CD14-positive monocyte (primary cell): ENCODE measurements around the gene PFKP. TPM values are rescaled to one million over a fixed set of nuclear protein-coding genes. Genes with fewer than 3 reads are reported as not detected.

Source experiments
- DNase-seq, 3 donors: peaks; one replicate each; pipeline ENCODE4 v3.0.0-alpha.2; 2011 to 2022
- H2AFZ ChIP-seq: 2 replicates; pipeline ENCODE4 v1.6.0; 2012; ENCODE audit warnings: mild to moderate bottlenecking, low read depth, low read length, inconsistent platforms; ENCODE audit not compliant: insufficient read depth, poor library complexity, severe bottlenecking
- H3K27ac ChIP-seq, 2 donors: 1 replicate in 1 of 2; 2 replicates in 1 of 2; pipeline ENCODE4 v1.5.1; 2012 to 2013; ENCODE audit warnings: low read length in 2 of 2, control low read depth in 1 of 2, inconsistent platforms in 1 of 2, low read depth in 1 of 2, mild to moderate bottlenecking in 1 of 2
- H3K27me3 ChIP-seq, 2 donors: one replicate each; pipeline versions ENCODE4 v1.6.0 to v1.6.1; 2011 to 2013; ENCODE audit warnings: low read length in 2 of 2; ENCODE audit not compliant: control insufficient read depth in 2 of 2, insufficient read depth in 2 of 2
- H3K36me3 ChIP-seq, 2 donors: replicated peaks in 1 of 2; 1 replicate in 1 of 2; 2 replicates in 1 of 2; pipeline versions ENCODE4 v1.5.1 to v1.6.1; 2012 to 2013; ENCODE audit warnings: low read length in 2 of 2, control low read depth in 1 of 2, inconsistent platforms in 1 of 2, mild to moderate bottlenecking in 1 of 2; ENCODE audit not compliant: insufficient read depth in 2 of 2, control insufficient read depth in 1 of 2
- H3K4me1 ChIP-seq, 2 donors: 1 replicate in 1 of 2; 2 replicates in 1 of 2; pipeline versions ENCODE4 v1.5.1 to v1.6.1; 2012 to 2013; ENCODE audit warnings: low read length in 2 of 2, control low read depth in 1 of 2, inconsistent platforms in 1 of 2, mild to moderate bottlenecking in 1 of 2, moderate library complexity in 1 of 2; ENCODE audit not compliant: insufficient read depth in 2 of 2, control insufficient read depth in 1 of 2
- H3K4me2 ChIP-seq: replicated peaks from 2 replicates; pipeline ENCODE3; 2012; ENCODE audit warnings: low read length, moderate library complexity, mild to moderate bottlenecking; ENCODE audit not compliant: poor library complexity, severe bottlenecking; ENCODE audit errors: extremely low read depth
- H3K4me3 ChIP-seq, 3 experiments: fragments of 200-600 bp in 1 of 3; sonication (generic) in 1 of 3; replicated peaks in 1 of 3; 1 replicate in 2 of 3; 2 replicates in 1 of 3; pipeline ENCODE4 v1.5.1; 2011 to 2013; ENCODE audit warnings: low read length in 3 of 3, mild to moderate bottlenecking in 3 of 3, control low read depth in 2 of 3, low read depth in 2 of 3, inconsistent platforms in 1 of 3, moderate library complexity in 1 of 3
- H3K79me2 ChIP-seq: 2 replicates; pipeline ENCODE4 v1.6.0; 2012; ENCODE audit warnings: mild to moderate bottlenecking, control low read depth, inconsistent platforms, low read length, moderate library complexity; ENCODE audit not compliant: insufficient read depth
- H3K9ac ChIP-seq: 2 replicates; pipeline ENCODE4 v1.6.0; 2017; ENCODE audit warnings: low read length, mild to moderate bottlenecking; ENCODE audit not compliant: insufficient read depth, poor library complexity, severe bottlenecking
- H3K9me3 ChIP-seq, 2 donors: replicated peaks in 1 of 2; 1 replicate in 1 of 2; 2 replicates in 1 of 2; pipeline versions ENCODE4 v1.5.1 to v1.6.1; 2012 to 2013; ENCODE audit warnings: low read length in 2 of 2, control low read depth in 1 of 2; ENCODE audit not compliant: control insufficient read depth in 1 of 2, insufficient read depth in 1 of 2
- H4K20me1 ChIP-seq: 2 replicates; pipeline ENCODE4 v1.6.0; 2012; ENCODE audit warnings: mild to moderate bottlenecking, low read length, control low read depth, moderate library complexity; ENCODE audit not compliant: insufficient read depth
- H3K27ac Mint-ChIP-seq, 7 donors: one replicate each; pipeline ENCODE4 v1.8.0; 2020; ENCODE audit warnings: mild to moderate bottlenecking in 7 of 7, mixed read lengths in 7 of 7, moderate library complexity in 6 of 7, inconsistent platforms in 2 of 7
- H3K27me3 Mint-ChIP-seq, 3 donors: one replicate each; pipeline ENCODE4 v1.8.0; 2021 to 2022; ENCODE audit warnings: low read depth in 3 of 3, mild to moderate bottlenecking in 3 of 3, mixed read lengths in 3 of 3, moderate library complexity in 3 of 3, inconsistent platforms in 1 of 3
- H3K36me3 Mint-ChIP-seq, 2 donors: one replicate each; pipeline ENCODE4 v1.8.0; 2020; ENCODE audit warnings: mixed read lengths in 2 of 2, inconsistent platforms in 1 of 2, mild to moderate bottlenecking in 1 of 2
- H3K4me1 Mint-ChIP-seq: one replicate; pipeline ENCODE4 v1.8.0; 2020; ENCODE audit warnings: mild to moderate bottlenecking, mixed read lengths
- H3K4me3 Mint-ChIP-seq, 2 donors: one replicate each; pipeline ENCODE4 v1.8.0; 2020; ENCODE audit warnings: mild to moderate bottlenecking in 2 of 2, mixed read lengths in 2 of 2, moderate library complexity in 1 of 2
- H3K9me3 Mint-ChIP-seq, 7 donors: one replicate each; pipeline ENCODE4 v1.8.0; 2020 to 2022; ENCODE audit warnings: mixed read lengths in 7 of 7, mild to moderate bottlenecking in 6 of 7, moderate library complexity in 6 of 7, inconsistent platforms in 2 of 7
- CTCF ChIP-seq: fragments of 200-600 bp; IDR thresholded peaks from one replicate; pipeline ENCODE4 v1.8.0; 2022; ENCODE audit warnings: antibody characterized with exemption, mild to moderate bottlenecking
- WGBS: methylation state at CpG from one replicate; pipeline ENCODE4 v1.1.5; 2013; ENCODE audit warnings: missing lambda C conversion rate; ENCODE audit not compliant: insufficient coverage; 5-methylcytosine and 5-hydroxymethylcytosine counted together
- intact Hi-C, 2 donors: fragments of 100-400 bp; cut with micrococcal nuclease; formaldehyde crosslinking; loops; one replicate each; pipeline versions ENCODE4 v1.15.0 to v1.15.1; 2023
- polyA minus RNA-seq: library from RNA; depleted of rRNA, polyadenylated mRNA; stranded (reverse); fragments of >200 nt; gene quantifications from 2 replicates; pipeline ENCODE4 v1.2.3, GENCODE V29; 2012
- polyA plus RNA-seq, 3 donors: library from polyadenylated mRNA; depleted of rRNA in 1 of 3; unstranded in 2 of 3; stranded (reverse) in 1 of 3; fragments of 300-500 nt in 2 of 3; fragments of >200 nt in 1 of 3; fragmentation: Illumina TruSeq in 2 of 3; gene quantifications; 1 replicate in 2 of 3; 2 replicates in 1 of 3; pipeline ENCODE4 v1.2.3, GENCODE V29; 2012 to 2021
- total RNA-seq, 12 experiments: library from RNA in 1 of 12; stranded (reverse) in 1 of 12; fragments of 120-200 nt in 1 of 12; gene quantifications; one replicate each; pipeline ENCODE4 v1.2.4 and lab custom pipeline; 2013 to 2026; ENCODE audit warnings: mixed read lengths in 6 of 12, inconsistent platforms in 1 of 12

The PFKP gene
- total RNA-seq (2013) = 10.9 TPM
- polyA plus RNA-seq = 10 to 100 TPM in 1 of 3 donors, 1 to 10 TPM in 2; 6.5 to 14.2 (median 8.1) TPM
- polyA minus RNA-seq = 17.9 and 19.1 TPM in 2 replicates
- total RNA-seq (lab: John Stamatoyannopoulos, UW) = 12.6 to 48.9 (median 20.4) reads per million in 11 experiments

DNA sequence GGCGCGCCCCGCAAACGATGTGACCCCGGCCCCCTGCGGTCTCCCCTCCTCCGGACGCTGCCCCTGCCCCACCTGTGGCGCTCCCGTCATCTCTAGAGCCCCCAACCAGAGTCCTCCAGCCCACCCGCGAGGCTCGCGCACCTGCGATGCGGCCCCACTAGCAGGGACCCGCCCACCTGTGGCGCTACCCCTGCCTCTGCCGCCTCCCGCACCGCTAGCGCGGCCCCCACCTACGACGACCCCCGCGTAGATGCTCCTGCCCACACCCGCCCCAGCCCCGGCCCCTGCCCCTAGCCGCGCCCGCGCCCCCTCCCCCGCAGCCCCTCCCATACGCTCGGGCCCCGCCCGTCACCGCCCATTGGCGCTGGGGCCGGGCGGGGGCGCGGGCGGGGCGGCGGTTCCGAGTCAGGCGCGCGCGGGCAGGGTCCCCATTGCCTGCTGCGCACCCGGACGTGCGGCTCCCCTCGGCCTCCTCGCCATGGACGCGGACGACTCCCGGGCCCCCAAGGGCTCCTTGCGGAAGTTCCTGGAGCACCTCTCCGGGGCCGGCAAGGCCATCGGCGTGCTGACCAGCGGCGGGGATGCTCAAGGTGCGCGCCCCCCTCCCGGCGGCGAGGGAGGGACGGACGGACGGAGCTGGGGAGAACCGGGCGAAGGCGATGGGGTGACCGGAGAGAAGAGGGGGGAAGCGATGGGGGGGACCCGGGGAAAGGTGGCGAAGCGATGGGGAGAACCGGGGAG lies at the start of gene PFKP:
Gene PFKP (plus strand): TSS at position 431 of the 741 bp plus-strand sequence. CDS start 48 bp downstream, at position 479.
- no peak for TF ChIP-seq CTCF
- peaks cover 19 to 34% (median 22%) of the 10 kb centered on the region in 3 donors for H3K27me3 Mint-ChIP-seq
- H3K27ac Mint-ChIP-seq = peak within 1 kb of the TSS in 5 of 7 donors; percentile 53 to 78 (median 62)
- Histone ChIP-seq H3K36me3 (no peaks in the 10 kb centered on the region), H3K79me2 (peaks cover 19% of the 10 kb centered on the region), H3K9me3 (no peaks in the 10 kb centered on the region), H3K9ac (peak within 1 kb of the TSS; percentile 69), H3K4me1 (peaks cover 13 to 36% of the 10 kb centered on the region in 2 donors), H3K27ac (peak within 1 kb of the TSS in 1 of 2 donors; percentile 36), H2AFZ (peak within 1 kb of the TSS; percentile 88), H3K27me3 (peaks cover 9 to 31% of the 10 kb centered on the region in 2 donors), H4K20me1 (no peaks in the 10 kb centered on the region), H3K4me2 (peak within 1 kb of the TSS; percentile 98), H3K4me3 (peak within 1 kb of the TSS; percentile 70 to 91 (median 88))
- peaks cover 0 to 5% (median 2%) of the 10 kb centered on the region in 7 donors for H3K9me3 Mint-ChIP-seq
- H3K4me3 Mint-ChIP-seq = peak within 1 kb of the TSS; percentile 94 to 95
- peaks cover 11% of the 10 kb centered on the region for H3K4me1 Mint-ChIP-seq
- under 1% methylated on average over 61 of the region's 86 CpGs for WGBS
- DNase-seq = peak in 2 of 3 donors; percentile 16 to 29
- H3K36me3 Mint-ChIP-seq = peaks cover 5% of the 10 kb centered on the region in 2 donors
- intact Hi-C loops = no loop called here

DNA sequence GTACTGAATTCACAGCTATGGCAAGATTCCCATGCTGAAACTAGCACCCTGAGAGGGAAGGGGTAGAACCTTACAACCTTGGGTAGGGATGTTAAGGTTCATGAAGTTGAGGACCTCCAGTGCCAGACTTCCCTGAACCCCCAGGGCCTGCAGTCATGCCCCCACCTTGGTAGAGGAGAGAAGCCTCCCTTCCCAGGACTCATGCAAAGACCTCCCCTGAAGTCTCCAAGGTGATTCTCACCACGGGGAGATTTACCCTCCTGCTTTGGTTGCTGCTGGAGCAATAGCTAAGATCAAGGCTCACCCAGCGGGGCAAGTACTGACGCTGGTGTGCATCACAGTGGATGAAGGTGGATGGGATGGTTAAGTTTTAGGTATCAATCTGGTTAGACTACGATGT lies 49.1 kb upstream of the PFKP start:
- Histone ChIP-seq H3K4me1 (no peaks in the 10 kb centered on the region), H4K20me1 (no peaks in the 10 kb centered on the region), H3K27me3 (peaks cover 0 to 2% of the 10 kb centered on the region in 2 donors), H2AFZ (no peak overlapping the region), H3K9ac (no peak overlapping the region), H3K4me3 (no peak overlapping the region), H3K27ac (no peak overlapping the region), H3K4me2 (no peak overlapping the region), H3K79me2 (no peaks in the 10 kb centered on the region), H3K9me3 (peaks cover 0 to 4% of the 10 kb centered on the region in 2 donors), H3K36me3 (no peaks in the 10 kb centered on the region)
- Mint-ChIP-seq H3K9me3 (peaks cover under 1 to 16% (median 8%) of the 10 kb centered on the region in 7 donors), H3K27ac (no peak overlapping the region), H3K4me3 (no peak overlapping the region), H3K36me3 (no peaks in the 10 kb centered on the region), H3K4me1 (no peaks in the 10 kb centered on the region), H3K27me3 (peaks cover 2 to 11% (median 5%) of the 10 kb centered on the region in 3 donors)
- 86% methylated on average over 2 of the region's 4 CpGs for WGBS
- intact Hi-C loops = no loop called here
- DNase-seq = no peak
- TF ChIP-seq CTCF = no peak
